ENCODE results near the gene C3orf33.

DNA sequence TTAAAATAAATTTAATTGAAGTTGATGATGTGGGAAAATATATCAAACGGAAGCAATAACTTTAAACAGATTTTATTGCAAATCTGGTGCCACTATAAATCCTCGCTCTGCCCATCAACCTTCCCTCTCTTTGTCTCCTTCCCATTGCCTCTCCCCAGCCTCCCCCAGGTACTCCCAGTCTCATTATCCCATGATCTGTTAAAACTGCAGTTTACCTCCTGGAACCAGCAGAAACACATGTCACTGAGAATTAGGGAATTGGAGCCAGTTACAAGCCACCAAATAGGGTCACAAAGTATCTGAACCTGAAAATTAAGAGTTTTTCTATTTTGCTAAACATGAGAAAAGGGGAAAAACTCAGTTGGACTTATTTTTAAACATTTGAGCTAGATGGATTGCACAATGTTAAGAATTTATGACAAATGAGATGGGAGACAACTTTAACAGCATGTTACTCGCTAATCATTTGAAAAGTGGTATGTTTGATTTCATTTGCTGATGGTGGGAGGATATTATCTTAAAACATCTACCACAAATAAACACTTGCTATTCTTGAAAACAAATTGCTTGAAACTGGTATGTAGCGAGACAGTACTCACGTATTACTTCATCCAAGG, 63.6 kb downstream of the C3orf33 start:
- TF ChIP-seq, protein P1, sequence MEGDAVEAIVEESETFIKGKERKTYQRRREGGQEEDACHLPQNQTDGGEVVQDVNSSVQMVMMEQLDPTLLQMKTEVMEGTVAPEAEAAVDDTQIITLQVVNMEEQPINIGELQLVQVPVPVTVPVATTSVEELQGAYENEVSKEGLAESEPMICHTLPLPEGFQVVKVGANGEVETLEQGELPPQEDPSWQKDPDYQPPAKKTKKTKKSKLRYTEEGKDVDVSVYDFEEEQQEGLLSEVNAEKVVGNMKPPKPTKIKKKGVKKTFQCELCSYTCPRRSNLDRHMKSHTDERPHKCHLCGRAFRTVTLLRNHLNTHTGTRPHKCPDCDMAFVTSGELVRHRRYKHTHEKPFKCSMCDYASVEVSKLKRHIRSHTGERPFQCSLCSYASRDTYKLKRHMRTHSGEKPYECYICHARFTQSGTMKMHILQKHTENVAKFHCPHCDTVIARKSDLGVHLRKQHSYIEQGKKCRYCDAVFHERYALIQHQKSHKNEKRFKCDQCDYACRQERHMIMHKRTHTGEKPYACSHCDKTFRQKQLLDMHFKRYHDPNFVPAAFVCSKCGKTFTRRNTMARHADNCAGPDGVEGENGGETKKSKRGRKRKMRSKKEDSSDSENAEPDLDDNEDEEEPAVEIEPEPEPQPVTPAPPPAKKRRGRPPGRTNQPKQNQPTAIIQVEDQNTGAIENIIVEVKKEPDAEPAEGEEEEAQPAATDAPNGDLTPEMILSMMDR (IDR thresholded peaks at IDR 0.05), result no peak
- TF ChIP-seq POLR2AphosphoS5 (IDR thresholded peaks at IDR 0.05) (no peak), POLR2A (IDR thresholded peaks at IDR 0.05) (no peak)
